ENCODE measurements around the gene NUP133.
"Not testable (repeated sequence)": the region's sequence is repeated elsewhere in the genome, so short reads cannot be mapped to it uniquely, and the experiment has no call there.

NUP133 gene

GRCh38 chr1:229397762-229398161, 110.4 kb downstream of the NUP133 start:
- Histone ChIP-seq H2AFZ (ENCODE audit: low read length) (no peak overlapping the region), H3K4me3 (ENCODE audit: low read length, poor library complexity, severe bottlenecking) (no peak overlapping the region), H3K4me2 (ENCODE audit: low read depth, low read length, poor library complexity, severe bottlenecking) (no peak overlapping the region), H3K4me1 (ENCODE audit: insufficient read depth, low read length, poor library complexity, severe bottlenecking) (no peaks in the 10 kb centered on the region), H3K36me3 (ENCODE audit: insufficient read depth, low read length) (no peaks in the 10 kb centered on the region), H3F3A (ENCODE audit: low read depth) (no peaks in the 10 kb centered on the region), H3K27me3 (ENCODE audit: insufficient read depth, low read length, poor library complexity, severe bottlenecking) (no peaks in the 10 kb centered on the region), H3K9me3 (ENCODE audit: insufficient read depth, low read depth, low read length) (no peaks in the 10 kb centered on the region), H3K9ac (ENCODE audit: low read depth, low read length, poor library complexity, severe bottlenecking) (no peak overlapping the region), H4K20me1 (ENCODE audit: insufficient read depth, low read length, poor library complexity, severe bottlenecking) (no peaks in the 10 kb centered on the region), H3K9me2 (replicated peaks; ENCODE audit: low read depth, low read length) (no peaks in the 10 kb centered on the region), H3K79me2 (ENCODE audit: insufficient read depth, low read length) (no peaks in the 10 kb centered on the region)
- TF ChIP-seq CTCF (conservative IDR thresholded peaks at IDR 0.05; ENCODE audit: low read length) = no peak

- H3K36me3 ChIP-seq (ENCODE audit: insufficient read depth, low read length) = no peaks in the 10 kb centered on the region
- TF ChIP-seq EZH2phosphoT487 (IDR thresholded peaks at IDR 0.05; ENCODE audit: borderline replicate concordance) = no peak
- no peak for TF ChIP-seq CTCF (conservative IDR thresholded peaks at IDR 0.05; ENCODE audit: low read length)
- H3K79me2 ChIP-seq (ENCODE audit: insufficient read depth, low read length) = no peaks in the 10 kb centered on the region
- no peaks in the 10 kb centered on the region for H3K9me3 ChIP-seq (ENCODE audit: insufficient read depth, low read depth, low read length)
- no peaks in the 10 kb centered on the region for H3K9me2 ChIP-seq (replicated peaks; ENCODE audit: low read depth, low read length)
- H3K4me2 ChIP-seq (ENCODE audit: low read depth, low read length, poor library complexity, severe bottlenecking) = no peak overlapping the region
- no peak overlapping the region for H2AFZ ChIP-seq (ENCODE audit: low read length)
- H3K4me3 ChIP-seq (ENCODE audit: low read length, poor library complexity, severe bottlenecking) = no peak overlapping the region
- H3K9ac ChIP-seq (ENCODE audit: low read depth, low read length, poor library complexity, severe bottlenecking) = no peak overlapping the region
- no peaks in the 10 kb centered on the region for H3K4me1 ChIP-seq (ENCODE audit: insufficient read depth, low read length, poor library complexity, severe bottlenecking)
- no peaks in the 10 kb centered on the region for H4K20me1 ChIP-seq (ENCODE audit: insufficient read depth, low read length, poor library complexity, severe bottlenecking)
- H3F3A ChIP-seq (ENCODE audit: low read depth) = no peaks in the 10 kb centered on the region
- no peaks in the 10 kb centered on the region for H3K27me3 ChIP-seq (ENCODE audit: insufficient read depth, low read length, poor library complexity, severe bottlenecking)
Observed at GRCh38 chr1:229396585-229397206, 111.4 kb downstream of the NUP133 start.

- not testable (repeated sequence) for H3K27me3 ChIP-seq (ENCODE audit: insufficient read depth, low read length, poor library complexity, severe bottlenecking); H2AFZ ChIP-seq (ENCODE audit: low read length); H3K9ac ChIP-seq (ENCODE audit: low read depth, low read length, poor library complexity, severe bottlenecking); H3K79me2 ChIP-seq (ENCODE audit: insufficient read depth, low read length); H3K9me2 ChIP-seq (replicated peaks; ENCODE audit: low read depth, low read length); H3K4me3 ChIP-seq (ENCODE audit: low read length, poor library complexity, severe bottlenecking); H3K4me2 ChIP-seq (ENCODE audit: low read depth, low read length, poor library complexity, severe bottlenecking); H3F3A ChIP-seq (ENCODE audit: low read depth); H4K20me1 ChIP-seq (ENCODE audit: insufficient read depth, low read length, poor library complexity, severe bottlenecking); H3K4me1 ChIP-seq (ENCODE audit: insufficient read depth, low read length, poor library complexity, severe bottlenecking); H3K36me3 ChIP-seq (ENCODE audit: insufficient read depth, low read length); H3K9me3 ChIP-seq (ENCODE audit: insufficient read depth, low read depth, low read length)
Observed at GRCh38 chr1:229394517-229394916, 113.6 kb downstream of the NUP133 start.

GRCh38 chr1:229392936-229393335, 115.2 kb downstream of the NUP133 start:
- no peak overlapping the region for H2AFZ ChIP-seq (ENCODE audit: low read length)
- H3K4me3 ChIP-seq (ENCODE audit: low read length, poor library complexity, severe bottlenecking) = no peak overlapping the region
- H3F3A ChIP-seq (ENCODE audit: low read depth) = no peaks in the 10 kb centered on the region
- H3K4me1 ChIP-seq (ENCODE audit: insufficient read depth, low read length, poor library complexity, severe bottlenecking) = no peaks in the 10 kb centered on the region
- H3K9me3 ChIP-seq (ENCODE audit: insufficient read depth, low read depth, low read length) = no peaks in the 10 kb centered on the region
- no peaks in the 10 kb centered on the region for H3K36me3 ChIP-seq (ENCODE audit: insufficient read depth, low read length)
- H3K9me2 ChIP-seq (replicated peaks; ENCODE audit: low read depth, low read length) = no peaks in the 10 kb centered on the region
- TF ChIP-seq EZH2phosphoT487 (IDR thresholded peaks at IDR 0.05; ENCODE audit: borderline replicate concordance) (no peak), CTCF (conservative IDR thresholded peaks at IDR 0.05; ENCODE audit: low read length) (no peak)
- no peaks in the 10 kb centered on the region for H3K79me2 ChIP-seq (ENCODE audit: insufficient read depth, low read length)
- H3K27me3 ChIP-seq (ENCODE audit: insufficient read depth, low read length, poor library complexity, severe bottlenecking) = no peaks in the 10 kb centered on the region
- no peak overlapping the region for H3K9ac ChIP-seq (ENCODE audit: low read depth, low read length, poor library complexity, severe bottlenecking)
- H4K20me1 ChIP-seq (ENCODE audit: insufficient read depth, low read length, poor library complexity, severe bottlenecking) = no peaks in the 10 kb centered on the region
- no peak overlapping the region for H3K4me2 ChIP-seq (ENCODE audit: low read depth, low read length, poor library complexity, severe bottlenecking)
